HepG2 (cell line): ENCODE data around the gene ZG16.

ENCODE experiments used
- REST ChIP-seq, 2 experiments: IDR thresholded peaks; 2 replicates each; pipeline ENCODE4 v1.6.1; 2011 to 2012; ENCODE audit warnings: low read length in 2 of 2, borderline replicate concordance in 1 of 2, low read depth in 1 of 2, mild to moderate bottlenecking in 1 of 2, moderate library complexity in 1 of 2
- RFX5 ChIP-seq: IDR thresholded peaks from 2 replicates; pipeline ENCODE4 v1.6.1; 2011; ENCODE audit warnings: low read depth, low read length, improper control_type of control experiment
- ZKSCAN1 ChIP-seq: fragments of 150-350 bp; IDR thresholded peaks from 2 replicates; pipeline ENCODE4 v1.6.1; 2014; ENCODE audit warnings: low read length
- ZNF121 ChIP-seq: sonication (generic); formaldehyde crosslinking; IDR thresholded peaks from 2 replicates; pipeline ENCODE4 v1.5.0; 2020; ENCODE audit warnings: mild to moderate bottlenecking, missing genetic modification reagents

DNA sequence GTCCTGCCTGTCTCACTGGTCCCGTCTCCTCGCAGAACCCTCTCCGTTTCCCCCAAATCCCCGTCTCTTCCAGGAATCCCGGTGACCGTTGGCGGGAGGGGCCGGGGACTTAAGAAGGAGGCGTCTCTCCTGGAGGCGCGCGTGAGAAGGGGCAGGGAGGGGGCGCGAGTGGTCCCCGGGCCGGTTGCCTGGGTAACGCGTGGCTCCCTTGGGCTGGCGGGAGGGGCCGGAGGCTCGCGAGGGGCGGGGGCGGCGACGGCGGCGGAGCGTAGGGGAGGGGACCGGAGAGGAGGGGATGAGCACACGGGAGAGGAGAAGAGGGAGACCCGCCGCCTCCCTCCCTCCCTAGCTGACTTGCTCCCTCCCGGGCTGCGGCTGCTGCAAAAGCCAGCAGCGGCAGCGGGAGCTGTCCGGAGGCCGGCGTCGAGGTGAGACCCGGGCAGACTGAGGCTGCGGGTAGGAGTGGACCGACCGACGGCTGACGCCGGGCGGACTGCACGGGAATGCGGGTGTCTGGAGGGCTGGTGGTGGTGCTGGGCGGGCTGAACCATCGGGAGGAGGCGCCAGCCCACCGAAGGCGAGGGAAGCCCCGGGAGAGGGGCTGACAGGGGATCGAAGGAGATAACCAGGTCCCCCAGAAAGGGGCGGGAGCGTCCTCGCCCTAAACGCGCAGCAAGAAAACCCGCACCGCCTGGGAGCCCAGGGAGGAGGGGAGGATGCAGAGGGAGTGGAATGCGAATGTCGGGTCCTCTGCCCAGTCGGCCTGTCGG, 34.0 kb downstream of the ZG16 start, which contains the start of gene PRRT2:
- TF ChIP-seq REST (IDR thresholded peaks at IDR 0.05; ENCODE audit: borderline replicate concordance in 1 of 2, low read depth in 1 of 2, low read length in 2 of 2) (no peak), ZNF121 (CRISPR knock-in tag) (no peak), ZKSCAN1 (no peak), RFX5 (no peak)
